Measurements from ENCODE around the gene PCNX1. TPM values are rescaled to one million over a fixed set of nuclear protein-coding genes. Genes with fewer than 3 reads are reported as not detected.
A peak's percentile ranks its signal among the peaks of the same experiment; 100 is the strongest.

The PCNX1 gene
- total RNA-seq, 1 experiment from 2014 or later: 23.3 TPM

DNA sequence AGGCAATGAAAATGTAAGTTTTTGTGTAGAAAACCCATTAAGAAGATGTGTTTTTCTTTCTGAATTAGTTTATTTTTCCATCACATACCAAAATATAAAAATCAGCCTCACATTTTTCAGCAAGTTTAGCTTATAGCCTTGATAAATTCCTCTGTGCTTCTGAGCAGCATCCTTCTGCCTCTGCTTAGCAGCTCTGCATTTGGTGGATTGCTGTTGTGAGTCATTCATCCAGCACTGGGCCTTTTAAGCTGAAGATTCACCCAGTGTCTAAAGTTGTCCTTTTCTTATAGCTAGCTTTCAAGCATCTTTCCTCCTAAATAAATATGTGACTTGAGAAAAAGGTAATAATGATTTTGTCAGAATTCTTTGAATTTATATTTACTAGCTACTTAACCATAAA, 206.1 kb downstream of the PCNX1 start:
- Histone ChIP-seq H3K36me3 (ENCODE audit: low read depth, low read length) (no peaks in the 10 kb centered on the region), H3K4me2 (ENCODE audit: low read length) (no peak overlapping the region), H3K9ac (ENCODE audit: low read length) (no peak overlapping the region), H3K4me3 (ENCODE audit: low read length) (no peak overlapping the region), H3K27ac (ENCODE audit: low read length) (no peak overlapping the region), H2AFZ (ENCODE audit: low read length) (no peak overlapping the region), H3K9me3 (ENCODE audit: low read length) (no peaks in the 10 kb centered on the region), H3K79me2 (ENCODE audit: low read length) (no peaks in the 10 kb centered on the region), H3K9me2 (replicated peaks; ENCODE audit: low read length) (no peaks in the 10 kb centered on the region), H3K27me3 (ENCODE audit: low read length) (no peaks in the 10 kb centered on the region), H3K4me1 (ENCODE audit: insufficient read depth, low read length) (peaks cover 17% of the 10 kb centered on the region), H3F3A (ENCODE audit: low read length, unreplicated experiment) (peaks cover 4% of the 10 kb centered on the region), H4K20me1 (ENCODE audit: low read length) (no peaks in the 10 kb centered on the region)
- no TSS peak for BruUV-seq (replicated peaks)
- CTCF ChIA-PET: interaction anchor here (0.5 kb wide), 1 partner anchor 640 kb away, joined by 3 read pairs; no protein-coding TSS in a partner anchor
- POLR2A ChIA-PET (ENCODE audit: unreplicated experiment): no interaction called here
- ATAC-seq (peak; percentile 24; the same call in 1 of the 2 replicates), DNase-seq (no peak)
- TF ChIP-seq, protein P1, sequence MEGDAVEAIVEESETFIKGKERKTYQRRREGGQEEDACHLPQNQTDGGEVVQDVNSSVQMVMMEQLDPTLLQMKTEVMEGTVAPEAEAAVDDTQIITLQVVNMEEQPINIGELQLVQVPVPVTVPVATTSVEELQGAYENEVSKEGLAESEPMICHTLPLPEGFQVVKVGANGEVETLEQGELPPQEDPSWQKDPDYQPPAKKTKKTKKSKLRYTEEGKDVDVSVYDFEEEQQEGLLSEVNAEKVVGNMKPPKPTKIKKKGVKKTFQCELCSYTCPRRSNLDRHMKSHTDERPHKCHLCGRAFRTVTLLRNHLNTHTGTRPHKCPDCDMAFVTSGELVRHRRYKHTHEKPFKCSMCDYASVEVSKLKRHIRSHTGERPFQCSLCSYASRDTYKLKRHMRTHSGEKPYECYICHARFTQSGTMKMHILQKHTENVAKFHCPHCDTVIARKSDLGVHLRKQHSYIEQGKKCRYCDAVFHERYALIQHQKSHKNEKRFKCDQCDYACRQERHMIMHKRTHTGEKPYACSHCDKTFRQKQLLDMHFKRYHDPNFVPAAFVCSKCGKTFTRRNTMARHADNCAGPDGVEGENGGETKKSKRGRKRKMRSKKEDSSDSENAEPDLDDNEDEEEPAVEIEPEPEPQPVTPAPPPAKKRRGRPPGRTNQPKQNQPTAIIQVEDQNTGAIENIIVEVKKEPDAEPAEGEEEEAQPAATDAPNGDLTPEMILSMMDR (conservative IDR thresholded peaks at IDR 0.05; ENCODE audit: low read depth, low read length): no peak
- TF ChIP-seq EZH2phosphoT487 (IDR thresholded peaks at IDR 0.05; ENCODE audit: borderline replicate concordance, low read length): no peak
- TF ChIP-seq EZH2 (IDR thresholded peaks at IDR 0.05; ENCODE audit: low read length, unreplicated experiment): no peak
- intact Hi-C loops (cut with micrococcal nuclease): no loop called here

DNA sequence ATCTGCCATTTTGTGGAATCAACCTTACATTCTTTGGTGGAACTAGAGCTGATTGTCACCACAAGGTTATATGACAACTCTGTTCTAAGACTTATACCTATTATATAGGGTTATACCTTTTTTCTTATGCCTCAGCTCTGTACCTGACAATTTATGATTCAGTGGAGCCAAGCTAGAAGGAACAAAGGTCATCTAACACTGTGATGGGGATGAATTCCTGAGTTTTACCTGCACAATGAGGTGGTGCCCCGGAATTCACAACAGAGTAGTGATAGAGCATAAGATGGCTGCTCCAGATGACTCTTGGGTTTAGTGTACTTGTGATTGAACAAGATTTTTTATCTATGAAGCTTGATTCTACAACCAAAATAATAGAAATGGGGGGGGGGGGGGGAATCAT, 207.3 kb downstream of the PCNX1 start:
- intact Hi-C loops (cut with micrococcal nuclease): no loop called here

DNA sequence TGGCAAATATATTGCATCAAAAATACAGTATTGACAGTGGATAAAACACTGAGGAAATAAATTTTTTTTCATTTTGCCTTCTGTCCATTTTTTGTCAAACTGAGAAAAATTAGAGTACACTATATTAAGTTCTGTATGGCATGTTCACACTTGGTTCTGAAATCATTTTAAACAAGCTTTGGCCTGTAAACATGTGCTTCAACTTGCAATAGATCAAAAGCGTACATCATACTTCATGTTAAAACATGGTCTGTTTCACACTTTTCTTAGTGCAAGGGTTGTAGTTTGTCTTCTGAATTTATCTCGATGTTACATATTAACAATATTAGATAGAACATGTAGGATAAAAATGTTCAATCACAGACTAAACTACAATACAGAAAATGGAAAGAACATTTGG, 208.0 kb downstream of the PCNX1 start:
- ATAC-seq (no peak), DNase-seq (no peak)
- Histone ChIP-seq H3K9me2 (replicated peaks; ENCODE audit: low read length) (no peaks in the 10 kb centered on the region), H3F3A (ENCODE audit: low read length, unreplicated experiment) (peaks cover 4% of the 10 kb centered on the region), H2AFZ (ENCODE audit: low read length) (no peak overlapping the region), H3K4me1 (ENCODE audit: insufficient read depth, low read length) (peaks cover 33% of the 10 kb centered on the region), H3K4me2 (ENCODE audit: low read length) (no peak overlapping the region), H4K20me1 (ENCODE audit: low read length) (no peaks in the 10 kb centered on the region), H3K27me3 (ENCODE audit: low read length) (no peaks in the 10 kb centered on the region), H3K27ac (ENCODE audit: low read length) (no peak overlapping the region), H3K36me3 (ENCODE audit: low read depth, low read length) (no peaks in the 10 kb centered on the region), H3K4me3 (ENCODE audit: low read length) (no peak overlapping the region), H3K79me2 (ENCODE audit: low read length) (no peaks in the 10 kb centered on the region), H3K9me3 (ENCODE audit: low read length) (no peaks in the 10 kb centered on the region), H3K9ac (ENCODE audit: low read length) (no peak overlapping the region)
- TF ChIP-seq EZH2phosphoT487 (IDR thresholded peaks at IDR 0.05; ENCODE audit: borderline replicate concordance, low read length) (no peak), EZH2 (IDR thresholded peaks at IDR 0.05; ENCODE audit: low read length, unreplicated experiment) (no peak)
- TF ChIP-seq, protein P1 (conservative IDR thresholded peaks at IDR 0.05; ENCODE audit: low read depth, low read length): no peak
- ChIA-PET CTCF (no interaction called here), POLR2A (ENCODE audit: unreplicated experiment) (no interaction called here)
- intact Hi-C loops (cut with micrococcal nuclease): no loop called here
- BruUV-seq (replicated peaks): no TSS peak

More for the DNA sequence above, 207.3 kb downstream of the PCNX1 start:
- Histone ChIP-seq H3K4me1 (ENCODE audit: insufficient read depth, low read length) (peaks cover 28% of the 10 kb centered on the region), H3K36me3 (ENCODE audit: low read depth, low read length) (no peaks in the 10 kb centered on the region), H3K9ac (ENCODE audit: low read length) (no peak overlapping the region), H3K79me2 (ENCODE audit: low read length) (no peaks in the 10 kb centered on the region), H3K9me2 (replicated peaks; ENCODE audit: low read length) (no peaks in the 10 kb centered on the region), H3K27ac (ENCODE audit: low read length) (no peak overlapping the region), H3K27me3 (ENCODE audit: low read length) (no peaks in the 10 kb centered on the region), H3F3A (ENCODE audit: low read length, unreplicated experiment) (peaks cover 4% of the 10 kb centered on the region), H4K20me1 (ENCODE audit: low read length) (no peaks in the 10 kb centered on the region), H3K4me3 (ENCODE audit: low read length) (no peak overlapping the region), H3K9me3 (ENCODE audit: low read length) (no peaks in the 10 kb centered on the region), H3K4me2 (ENCODE audit: low read length) (no peak overlapping the region), H2AFZ (ENCODE audit: low read length) (no peak overlapping the region)
- no peak for TF ChIP-seq EZH2 (IDR thresholded peaks at IDR 0.05; ENCODE audit: low read length, unreplicated experiment)
- TF ChIP-seq, protein P1 (conservative IDR thresholded peaks at IDR 0.05; ENCODE audit: low read depth, low read length): no peak
- ATAC-seq (no peak), DNase-seq (no peak)
- CTCF ChIA-PET: no interaction called here
- POLR2A ChIA-PET (ENCODE audit: unreplicated experiment): no interaction called here
- no TSS peak for BruUV-seq (replicated peaks)
